Endothelial cell of umbilical vein (primary cell): ENCODE results near the gene KIAA0930. TPM values are rescaled to one million over a fixed set of nuclear protein-coding genes. Genes with fewer than 3 reads are reported as not detected.

Experiments
- BruUV-seq: library from RNA; stranded (reverse); fragments of 400-500 nt; replicated peaks from 2 replicates; lab custom pipeline; 2021; lab: Mats Ljungman, UMichigan
- CTCF ChIA-PET: fragments of 300-600, 350-600 bp; sonication (Branson Sonifier 250); formaldehyde crosslinking; loops from one replicate; lab custom pipeline; 2021; ENCODE audit warnings: antibody characterized with exemption, inconsistent platforms; lab: Charles Lee
- POLR2A ChIA-PET: fragments of 300-600, 350-600 bp; sonication (Branson Sonifier 250); formaldehyde crosslinking; loops from one replicate; lab custom pipeline; 2021; ENCODE audit warnings: antibody characterized with exemption, inconsistent platforms; lab: Charles Lee
- DNase-seq: peaks from one replicate; pipeline ENCODE4 v3.0.0-alpha.2; 2011; ENCODE audit warnings: low read depth, low spot score
- FAIRE-seq: peaks from 2 replicates; lab custom pipeline; 2011; peaks lifted over from hg19 to GRCh38; lab: Jason Lieb, UNC
- H2AFZ ChIP-seq: 2 replicates; pipeline ENCODE4 v1.6.0; 2012; ENCODE audit warnings: low read depth, low read length, control low read depth, inconsistent platforms
- H3K27ac ChIP-seq: 2 replicates; pipeline ENCODE4 v1.5.1; 2011; ENCODE audit warnings: low read depth, mild to moderate bottlenecking, control low read depth, low read length, moderate library complexity; ENCODE audit not compliant: insufficient read depth
- H3K27me3 ChIP-seq, 2 experiments: 2 replicates each; pipeline versions ENCODE4 v1.6.0 to v1.6.1; 2011; ENCODE audit warnings: low read length in 2 of 2, mixed read lengths in 1 of 2; ENCODE audit not compliant: control insufficient read depth in 2 of 2, insufficient read depth in 2 of 2
- H3K36me3 ChIP-seq, 2 experiments: 2 replicates in 1 of 2; 3 replicates in 1 of 2; pipeline ENCODE4 v1.5.1; 2011; ENCODE audit warnings: low read length in 2 of 2, mild to moderate bottlenecking in 1 of 2, moderate library complexity in 1 of 2; ENCODE audit not compliant: control insufficient read depth in 2 of 2, insufficient read depth in 2 of 2; ENCODE audit errors: extremely low read depth in 1 of 2
- H3K4me1 ChIP-seq: 3 replicates; pipeline ENCODE4 v1.5.1; 2011; ENCODE audit warnings: mild to moderate bottlenecking, low read length; ENCODE audit not compliant: control insufficient read depth, insufficient read depth; ENCODE audit errors: extremely low read depth
- H3K4me2 ChIP-seq: 2 replicates; pipeline ENCODE4 v1.6.1; 2011; ENCODE audit warnings: low read length, control low read depth, mixed read lengths; ENCODE audit not compliant: insufficient read depth
- H3K4me3 ChIP-seq, 3 experiments: fragments of 200-600 bp in 1 of 3; sonication (generic), shearing (Covaris generic) in 1 of 3; replicated peaks in 1 of 3; 2 replicates each; pipeline ENCODE4 v1.5.1; 2011 to 2016; ENCODE audit warnings: control low read depth in 3 of 3, low read length in 3 of 3, mild to moderate bottlenecking in 2 of 3, inconsistent platforms in 1 of 3, low read depth in 1 of 3, moderate library complexity in 1 of 3; ENCODE audit not compliant: insufficient read depth in 1 of 3
- H3K79me2 ChIP-seq: 2 replicates; pipeline ENCODE4 v1.6.0; 2012; ENCODE audit warnings: low read length, inconsistent platforms; ENCODE audit not compliant: control insufficient read depth, insufficient read depth
- H3K9ac ChIP-seq: replicated peaks from 2 replicates; pipeline ENCODE3; 2011; ENCODE audit warnings: low read length, control low read depth; ENCODE audit not compliant: insufficient read depth; ENCODE audit errors: extremely low read depth
- H3K9me1 ChIP-seq: replicated peaks from 3 replicates; pipeline ENCODE4 v1.6.0; 2011; ENCODE audit warnings: mild to moderate bottlenecking, low read length; ENCODE audit not compliant: control insufficient read depth, insufficient read depth; ENCODE audit errors: extremely low read depth
- H3K9me3 ChIP-seq: replicated peaks from 2 replicates; pipeline ENCODE4 v1.5.1; 2012; ENCODE audit warnings: low read length, inconsistent platforms; ENCODE audit not compliant: control insufficient read depth, insufficient read depth
- H4K20me1 ChIP-seq: replicated peaks from 2 replicates; pipeline ENCODE3; 2011; ENCODE audit warnings: mild to moderate bottlenecking, low read length; ENCODE audit not compliant: control insufficient read depth, insufficient read depth; ENCODE audit errors: extremely low read depth
- EZH2 ChIP-seq: IDR thresholded peaks from 2 replicates; pipeline ENCODE4 v1.6.1; 2012; ENCODE audit warnings: borderline replicate concordance, low read depth, mild to moderate bottlenecking, moderate library complexity, low read length, inconsistent platforms; ENCODE audit not compliant: severe bottlenecking
- FOS ChIP-seq: IDR thresholded peaks from 2 replicates; pipeline ENCODE4 v1.6.1; 2011; ENCODE audit warnings: mild to moderate bottlenecking, low read length, moderate library complexity, borderline replicate concordance; ENCODE audit not compliant: insufficient read depth
- JUN ChIP-seq: IDR thresholded peaks from 2 replicates; pipeline ENCODE4 v1.6.1; 2011; ENCODE audit warnings: borderline replicate concordance, low read depth; ENCODE audit not compliant: insufficient read length, insufficient read depth
- MYC ChIP-seq: IDR thresholded peaks from one replicate; pipeline ENCODE4 v1.6.1; 2011; ENCODE audit warnings: mild to moderate bottlenecking, low read depth, low read length
- POLR2A ChIP-seq: IDR thresholded peaks from 2 replicates; pipeline ENCODE4 v1.6.1; 2012; ENCODE audit warnings: low read depth, mild to moderate bottlenecking, control low read depth, low read length
- dilution Hi-C: fragments of 300-500 bp; cut with MboI; formaldehyde crosslinking; loops from one replicate; pipeline ENCODE4 v1.15.0; 2019; ENCODE audit warnings: low sequenced_read_pairs; ENCODE audit not compliant: extremely low pct_ligation_motif_present
- intact Hi-C: fragments of 100-400 bp; cut with micrococcal nuclease; formaldehyde crosslinking; loops from one replicate; pipeline ENCODE4 v1.10.0; 2022
- polyA plus RNA-seq, 4 experiments: library from polyadenylated mRNA; depleted of rRNA in 3 of 4; stranded (reverse) in 3 of 4; unstranded in 1 of 4; fragments of >200 nt; gene quantifications; 2 replicates each; pipeline versions ENCODE4 v1.2.1 to v1.2.3, GENCODE V29; 2011 to 2012; ENCODE audit warnings: missing spikeins in 1 of 4
- total RNA-seq: library from RNA; stranded (reverse); gene quantifications from 2 replicates; pipeline ENCODE4 v1.2.3, GENCODE V29; 2021
- TF ChIP-seq, protein P1 (sequence below): IDR thresholded peaks from 2 replicates; pipeline ENCODE4 v1.6.1; 2011; ENCODE audit not compliant: insufficient read depth, insufficient read length

The KIAA0930 gene
- total and polyA plus RNA-seq, 2 donors (not counting 3 experiments of a cell fraction or from before 2014, with no cell fraction given), result 37.9 to 53.6 TPM

DNA sequence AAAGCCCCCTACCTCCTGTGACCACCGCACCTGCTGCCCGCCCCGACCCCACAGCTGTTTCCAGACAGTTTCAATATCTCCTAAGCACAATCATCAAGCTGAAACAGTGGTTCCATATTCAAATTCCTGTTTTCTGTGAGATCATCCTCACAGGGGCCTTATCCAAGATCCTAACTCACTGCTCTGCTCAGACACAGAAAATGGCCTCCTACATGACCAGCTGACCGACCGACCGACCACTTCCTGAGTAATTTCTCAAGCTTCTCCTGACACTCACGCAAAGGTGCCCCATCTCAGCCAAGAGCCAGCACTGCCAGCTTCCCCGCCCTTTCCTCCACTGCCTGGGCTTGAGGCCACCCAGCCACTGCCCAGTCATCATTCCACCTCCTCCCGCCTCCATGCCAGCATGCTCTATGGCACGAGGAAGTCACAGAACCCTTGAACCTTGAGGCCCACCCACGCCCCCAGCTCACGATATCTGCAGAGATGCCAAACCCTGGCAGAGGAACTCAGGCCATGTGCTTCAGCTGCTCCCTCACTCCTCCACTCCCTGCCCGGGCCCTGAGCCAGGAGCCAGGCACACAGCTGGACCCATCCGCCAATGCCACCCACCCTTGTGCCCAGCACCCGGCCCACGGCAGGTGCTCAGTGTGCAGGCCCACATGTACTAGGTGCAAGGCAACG, 14.0 kb downstream of the KIAA0930 start:
- dilution Hi-C loops, result no loop called here
- H3K9ac ChIP-seq, result no peak overlapping the region
- no peaks in the 10 kb centered on the region for H3K79me2 ChIP-seq
- H3K9me3 ChIP-seq, result no peaks in the 10 kb centered on the region
- DNase-seq (no peak), FAIRE-seq (no peak)
- no peak overlapping the region for H3K4me3 ChIP-seq
- no TSS peak for BruUV-seq
- intact Hi-C loops, result no loop called here
- H3K4me1 ChIP-seq, result no peaks in the 10 kb centered on the region
- H3K4me2 ChIP-seq, result no peak overlapping the region
- TF ChIP-seq FOS, result no peak
- TF ChIP-seq, protein P1, sequence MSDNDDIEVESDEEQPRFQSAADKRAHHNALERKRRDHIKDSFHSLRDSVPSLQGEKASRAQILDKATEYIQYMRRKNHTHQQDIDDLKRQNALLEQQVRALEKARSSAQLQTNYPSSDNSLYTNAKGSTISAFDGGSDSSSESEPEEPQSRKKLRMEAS, result no peak
- H3K27me3 ChIP-seq, result no peaks in the 10 kb centered on the region
- CTCF ChIA-PET, result no interaction called here
- no peaks in the 10 kb centered on the region for H3K36me3 ChIP-seq
- H4K20me1 ChIP-seq, result no peaks in the 10 kb centered on the region
- POLR2A ChIA-PET, result no interaction called here
- no peaks in the 10 kb centered on the region for H3K9me1 ChIP-seq
- H2AFZ ChIP-seq, result no peak overlapping the region
- H3K27ac ChIP-seq, result no peak overlapping the region

DNA sequence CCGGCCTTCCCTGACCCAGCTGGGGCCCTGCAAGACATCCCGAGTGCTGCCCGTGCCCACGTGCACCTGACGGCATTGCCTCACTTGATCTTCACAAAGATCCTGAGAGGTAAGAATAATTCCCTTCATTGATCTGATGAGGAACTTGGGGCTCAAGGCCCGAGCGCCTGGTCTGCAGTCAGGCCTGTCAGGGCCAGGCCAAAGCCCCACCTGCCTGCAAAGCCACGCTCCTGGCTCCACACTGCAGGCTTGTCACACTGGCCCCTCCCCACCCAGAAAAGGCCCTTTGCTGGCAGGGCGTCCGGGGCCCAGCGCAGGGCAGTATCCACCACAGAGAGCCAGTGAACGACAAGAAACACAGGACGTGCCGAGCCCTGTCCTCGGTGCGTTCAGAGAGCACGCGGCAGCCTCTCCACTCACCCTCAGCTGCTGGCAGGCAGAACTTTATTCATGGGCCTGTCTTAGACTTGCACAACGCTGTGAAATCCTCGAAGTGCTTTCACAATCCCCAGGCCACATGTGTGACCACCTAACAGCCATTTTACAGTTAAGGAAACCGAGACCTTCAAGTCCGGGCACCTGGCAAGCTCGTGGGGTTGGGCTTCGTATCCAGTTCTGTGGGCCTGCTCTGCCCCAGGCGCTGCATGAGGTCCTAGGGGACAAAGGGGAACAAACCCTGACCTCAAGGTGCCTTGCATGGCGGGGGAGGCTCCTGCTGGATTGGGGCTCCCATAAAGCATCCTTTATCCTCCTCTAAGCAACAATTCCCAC, 14.8 kb downstream of the KIAA0930 start:
- dilution Hi-C loops (no loop called here), intact Hi-C loops (no loop called here)
- H3K9me3 ChIP-seq, result no peaks in the 10 kb centered on the region
- H3K4me3 ChIP-seq, result no peak overlapping the region
- no peak for DNase-seq
- no peak overlapping the region for H2AFZ ChIP-seq
- no peaks in the 10 kb centered on the region for H3K27me3 ChIP-seq
- H3K9ac ChIP-seq, result no peak overlapping the region
- no peaks in the 10 kb centered on the region for H3K79me2 ChIP-seq
- no peak overlapping the region for H3K4me2 ChIP-seq
- no TSS peak for BruUV-seq
- H3K4me1 ChIP-seq, result peaks cover 7% of the 10 kb centered on the region
- H3K9me1 ChIP-seq, result no peaks in the 10 kb centered on the region
- no peak overlapping the region for H3K27ac ChIP-seq
- ChIA-PET POLR2A (no interaction called here), CTCF (no interaction called here)
- H3K36me3 ChIP-seq, result no peaks in the 10 kb centered on the region
- no peak for TF ChIP-seq JUN
- no peak for TF ChIP-seq MYC
- TF ChIP-seq EZH2, result no peak
- TF ChIP-seq FOS, result no peak
- TF ChIP-seq POLR2A, result no peak
- no peaks in the 10 kb centered on the region for H4K20me1 ChIP-seq
- FAIRE-seq, result no peak
